ENCODE measurements around the gene HRG.

DNA sequence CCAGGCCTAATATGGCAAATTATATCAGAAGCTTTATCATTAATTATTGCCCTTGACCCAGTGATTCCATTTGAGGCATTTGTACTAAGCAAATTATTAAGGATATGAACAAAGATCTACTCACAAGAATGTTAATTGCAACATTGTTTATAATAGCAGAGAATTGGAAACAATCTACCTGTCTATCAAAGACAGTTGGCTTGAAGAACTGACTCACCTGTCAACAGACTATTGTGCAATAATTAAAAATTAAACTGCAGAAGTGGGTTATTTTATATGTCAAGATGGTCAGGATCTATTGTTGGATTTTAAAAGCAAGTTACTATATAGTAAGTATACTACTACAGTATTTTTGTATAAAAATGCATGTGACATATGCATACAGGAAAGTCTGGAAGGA is 32.3 kb upstream of the HRG start:
- TF ChIP-seq, protein P1, sequence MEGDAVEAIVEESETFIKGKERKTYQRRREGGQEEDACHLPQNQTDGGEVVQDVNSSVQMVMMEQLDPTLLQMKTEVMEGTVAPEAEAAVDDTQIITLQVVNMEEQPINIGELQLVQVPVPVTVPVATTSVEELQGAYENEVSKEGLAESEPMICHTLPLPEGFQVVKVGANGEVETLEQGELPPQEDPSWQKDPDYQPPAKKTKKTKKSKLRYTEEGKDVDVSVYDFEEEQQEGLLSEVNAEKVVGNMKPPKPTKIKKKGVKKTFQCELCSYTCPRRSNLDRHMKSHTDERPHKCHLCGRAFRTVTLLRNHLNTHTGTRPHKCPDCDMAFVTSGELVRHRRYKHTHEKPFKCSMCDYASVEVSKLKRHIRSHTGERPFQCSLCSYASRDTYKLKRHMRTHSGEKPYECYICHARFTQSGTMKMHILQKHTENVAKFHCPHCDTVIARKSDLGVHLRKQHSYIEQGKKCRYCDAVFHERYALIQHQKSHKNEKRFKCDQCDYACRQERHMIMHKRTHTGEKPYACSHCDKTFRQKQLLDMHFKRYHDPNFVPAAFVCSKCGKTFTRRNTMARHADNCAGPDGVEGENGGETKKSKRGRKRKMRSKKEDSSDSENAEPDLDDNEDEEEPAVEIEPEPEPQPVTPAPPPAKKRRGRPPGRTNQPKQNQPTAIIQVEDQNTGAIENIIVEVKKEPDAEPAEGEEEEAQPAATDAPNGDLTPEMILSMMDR (IDR thresholded peaks at IDR 0.05), result no peak
- no peak for TF ChIP-seq EZH2 (IDR thresholded peaks at IDR 0.05; ENCODE audit: borderline replicate concordance, insufficient read depth, low read depth, low read length, poor library complexity, severe bottlenecking)
